ENCODE measurements around the gene PCDHB11.
"Not testable (repeated sequence)": the region's sequence is repeated elsewhere in the genome, so short reads cannot be mapped to it uniquely, and the experiment has no call there.

The PCDHB11 gene

DNA sequence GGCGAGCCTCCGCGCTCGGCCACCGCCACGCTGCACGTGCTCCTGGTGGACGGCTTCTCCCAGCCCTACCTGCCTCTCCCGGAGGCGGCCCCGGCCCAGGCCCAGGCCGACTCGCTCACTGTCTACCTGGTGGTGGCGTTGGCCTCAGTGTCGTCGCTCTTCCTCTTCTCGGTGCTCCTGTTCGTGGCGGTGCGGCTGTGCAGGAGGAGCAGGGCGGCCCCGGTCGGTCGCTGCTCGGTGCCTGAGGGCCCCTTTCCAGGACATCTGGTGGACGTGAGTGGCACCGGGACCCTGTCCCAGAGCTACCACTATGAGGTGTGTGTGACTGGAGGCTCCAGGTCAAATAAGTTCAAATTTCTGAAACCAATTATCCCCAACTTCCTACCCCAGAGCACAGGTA lies 11.4 kb downstream of the PCDHB11 start:
- H3K4me3 Mint-ChIP-seq; H3K27me3 Mint-ChIP-seq (ENCODE audit: low read depth); H3K36me3 Mint-ChIP-seq (ENCODE audit: low read depth); H3K4me1 Mint-ChIP-seq (ENCODE audit: low read depth); H3K27ac Mint-ChIP-seq: not testable (repeated sequence)
- H3K9me3 Mint-ChIP-seq = peaks cover 29% of the 10 kb centered on the region

DNA sequence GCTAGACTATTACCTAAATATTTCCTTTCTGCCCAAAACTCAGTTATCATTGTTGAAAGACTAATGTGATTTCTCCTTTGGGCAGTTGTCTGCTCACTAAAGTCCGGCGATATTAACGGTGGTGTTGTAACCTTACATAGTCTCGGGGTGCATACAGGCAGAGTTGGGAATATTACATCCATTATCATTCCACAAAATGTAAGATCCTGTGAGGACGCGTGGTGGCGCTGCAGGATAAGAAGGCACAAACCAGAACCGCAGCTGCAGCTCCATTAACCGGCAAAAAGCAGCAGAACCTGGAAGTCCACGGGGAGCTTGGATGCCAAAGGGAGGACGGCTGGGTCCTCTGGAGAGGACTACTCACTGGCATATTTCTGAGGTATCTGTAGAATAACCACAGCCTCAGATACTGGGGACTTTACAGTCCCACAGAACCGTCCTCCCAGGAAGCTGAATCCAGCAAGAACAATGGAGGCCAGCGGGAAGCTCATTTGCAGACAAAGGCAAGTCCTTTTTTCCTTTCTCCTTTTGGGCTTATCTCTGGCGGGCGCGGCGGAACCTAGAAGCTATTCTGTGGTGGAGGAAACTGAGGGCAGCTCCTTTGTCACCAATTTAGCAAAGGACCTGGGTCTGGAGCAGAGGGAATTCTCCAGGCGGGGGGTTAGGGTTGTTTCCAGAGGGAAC lies 14.4 kb downstream of the PCDHB11 start, which contains the start of gene PCDHB13:
TSS of gene PCDHB13 (plus strand) at position 264 of the 684 bp plus-strand sequence. CDS start at position 469, 205 bp downstream.
- peaks cover 36% of the 10 kb centered on the region for H3K9me3 Mint-ChIP-seq
- H3K4me1 Mint-ChIP-seq (ENCODE audit: low read depth); H3K27ac Mint-ChIP-seq; H3K36me3 Mint-ChIP-seq (ENCODE audit: low read depth); H3K27me3 Mint-ChIP-seq (ENCODE audit: low read depth); H3K4me3 Mint-ChIP-seq: not testable (repeated sequence)

DNA sequence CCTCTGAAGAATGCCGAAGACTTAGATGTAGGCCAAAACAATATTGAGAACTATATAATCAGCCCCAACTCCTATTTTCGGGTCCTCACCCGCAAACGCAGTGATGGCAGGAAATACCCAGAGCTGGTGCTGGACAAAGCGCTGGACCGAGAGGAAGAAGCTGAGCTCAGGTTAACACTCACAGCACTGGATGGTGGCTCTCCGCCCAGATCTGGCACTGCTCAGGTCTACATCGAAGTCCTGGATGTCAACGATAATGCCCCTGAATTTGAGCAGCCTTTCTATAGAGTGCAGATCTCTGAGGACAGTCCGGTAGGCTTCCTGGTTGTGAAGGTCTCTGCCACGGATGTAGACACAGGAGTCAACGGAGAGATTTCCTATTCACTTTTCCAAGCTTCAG lies 15.2 kb downstream of the PCDHB11 start:
- H3K27ac Mint-ChIP-seq; H3K27me3 Mint-ChIP-seq (ENCODE audit: low read depth): not testable (repeated sequence)
- peaks cover 35% of the 10 kb centered on the region for H3K9me3 Mint-ChIP-seq

DNA sequence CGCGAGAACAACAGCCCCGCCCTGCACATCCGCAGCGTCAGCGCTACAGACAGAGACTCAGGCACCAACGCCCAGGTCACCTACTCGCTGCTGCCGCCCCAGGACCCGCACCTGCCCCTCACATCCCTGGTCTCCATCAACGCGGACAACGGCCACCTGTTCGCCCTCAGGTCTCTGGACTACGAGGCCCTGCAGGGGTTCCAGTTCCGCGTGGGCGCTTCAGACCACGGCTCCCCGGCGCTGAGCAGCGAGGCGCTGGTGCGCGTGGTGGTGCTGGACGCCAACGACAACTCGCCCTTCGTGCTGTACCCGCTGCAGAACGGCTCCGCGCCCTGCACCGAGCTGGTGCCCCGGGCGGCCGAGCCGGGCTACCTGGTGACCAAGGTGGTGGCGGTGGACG lies 16.1 kb downstream of the PCDHB11 start:
- not testable (repeated sequence) for H3K4me3 Mint-ChIP-seq; H3K36me3 Mint-ChIP-seq (ENCODE audit: low read depth); H3K27ac Mint-ChIP-seq; H3K4me1 Mint-ChIP-seq (ENCODE audit: low read depth); H3K27me3 Mint-ChIP-seq (ENCODE audit: low read depth)
- H3K9me3 Mint-ChIP-seq = peaks cover 41% of the 10 kb centered on the region

More for the DNA sequence above, 15.2 kb downstream of the PCDHB11 start:
- not testable (repeated sequence) for H3K4me1 Mint-ChIP-seq (ENCODE audit: low read depth); H3K36me3 Mint-ChIP-seq (ENCODE audit: low read depth); H3K4me3 Mint-ChIP-seq

DNA sequence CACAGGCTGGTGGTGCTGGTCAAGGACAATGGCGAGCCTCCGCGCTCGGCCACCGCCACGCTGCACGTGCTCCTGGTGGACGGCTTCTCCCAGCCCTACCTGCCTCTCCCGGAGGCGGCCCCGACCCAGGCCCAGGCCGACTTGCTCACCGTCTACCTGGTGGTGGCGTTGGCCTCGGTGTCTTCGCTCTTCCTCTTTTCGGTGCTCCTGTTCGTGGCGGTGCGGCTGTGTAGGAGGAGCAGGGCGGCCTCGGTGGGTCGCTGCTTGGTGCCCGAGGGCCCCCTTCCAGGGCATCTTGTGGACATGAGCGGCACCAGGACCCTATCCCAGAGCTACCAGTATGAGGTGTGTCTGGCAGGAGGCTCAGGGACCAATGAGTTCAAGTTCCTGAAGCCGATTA lies 16.6 kb downstream of the PCDHB11 start:
- H3K4me1 Mint-ChIP-seq (ENCODE audit: low read depth); H3K4me3 Mint-ChIP-seq; H3K36me3 Mint-ChIP-seq (ENCODE audit: low read depth); H3K27ac Mint-ChIP-seq; H3K27me3 Mint-ChIP-seq (ENCODE audit: low read depth): not testable (repeated sequence)
- peaks cover 44% of the 10 kb centered on the region for H3K9me3 Mint-ChIP-seq

DNA sequence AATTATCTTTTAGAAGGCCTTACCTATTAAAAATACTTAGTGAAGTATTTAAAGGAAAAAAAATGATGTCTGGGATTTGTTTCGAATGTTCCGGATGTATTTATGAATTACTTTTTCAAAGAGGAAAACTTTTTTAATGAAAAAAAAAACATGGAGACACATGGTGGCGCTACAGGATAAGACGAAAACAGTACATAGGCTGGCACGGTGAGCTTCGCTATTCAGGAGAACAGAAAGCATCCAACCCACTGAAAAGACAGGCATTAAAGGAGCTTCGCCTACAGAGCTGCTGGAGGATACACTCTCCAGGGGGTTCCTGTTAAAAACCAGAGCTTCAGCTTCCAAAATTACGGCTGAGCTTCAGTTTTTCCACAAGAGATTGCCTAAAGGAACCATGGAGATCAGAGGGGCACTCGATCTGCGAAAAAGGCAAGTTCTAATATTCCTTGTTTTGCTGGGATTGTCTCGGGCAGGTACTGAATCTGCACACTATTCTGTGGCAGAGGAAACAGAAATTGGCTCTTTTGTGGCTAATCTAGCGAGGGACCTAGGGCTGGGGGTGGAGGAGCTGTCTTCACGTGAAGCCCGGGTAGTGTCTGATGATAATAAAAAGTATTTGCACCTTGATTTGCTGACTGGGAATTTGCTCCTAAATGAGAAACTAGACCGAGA lies 23.8 kb downstream of the PCDHB11 start, which contains the start of gene PCDHB14:
TSS of gene PCDHB14 (plus strand) at position 232 of the 672 bp plus-strand sequence. CDS start at position 395, 163 bp downstream.
- Mint-ChIP-seq H3K36me3 (ENCODE audit: low read depth) (no peaks in the 10 kb centered on the region), H3K27ac (no peak within 1 kb of the TSS), H3K27me3 (ENCODE audit: low read depth) (no peaks in the 10 kb centered on the region), H3K4me3 (no peak within 1 kb of the TSS), H3K4me1 (ENCODE audit: low read depth) (no peaks in the 10 kb centered on the region), H3K9me3 (peaks cover 41% of the 10 kb centered on the region)

DNA sequence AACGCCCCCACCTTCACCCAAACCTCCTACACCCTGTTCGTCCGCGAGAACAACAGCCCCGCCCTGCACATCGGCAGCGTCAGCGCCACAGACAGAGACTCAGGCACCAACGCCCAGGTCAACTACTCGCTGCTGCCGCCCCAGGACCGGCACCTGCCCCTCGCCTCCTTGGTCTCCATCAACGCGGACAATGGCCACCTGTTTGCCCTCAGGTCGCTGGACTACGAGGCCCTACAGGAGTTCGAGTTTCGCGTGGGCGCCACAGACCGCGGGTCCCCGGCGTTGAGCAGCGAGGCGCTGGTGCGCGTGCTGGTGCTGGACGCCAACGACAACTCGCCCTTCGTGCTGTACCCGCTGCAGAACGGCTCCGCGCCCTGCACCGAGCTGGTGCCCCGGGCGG lies 25.4 kb downstream of the PCDHB11 start:
- H3K9me3 Mint-ChIP-seq = peaks cover 40% of the 10 kb centered on the region
- not testable (repeated sequence) for H3K4me1 Mint-ChIP-seq (ENCODE audit: low read depth); H3K27ac Mint-ChIP-seq; H3K4me3 Mint-ChIP-seq; H3K36me3 Mint-ChIP-seq (ENCODE audit: low read depth); H3K27me3 Mint-ChIP-seq (ENCODE audit: low read depth)

DNA sequence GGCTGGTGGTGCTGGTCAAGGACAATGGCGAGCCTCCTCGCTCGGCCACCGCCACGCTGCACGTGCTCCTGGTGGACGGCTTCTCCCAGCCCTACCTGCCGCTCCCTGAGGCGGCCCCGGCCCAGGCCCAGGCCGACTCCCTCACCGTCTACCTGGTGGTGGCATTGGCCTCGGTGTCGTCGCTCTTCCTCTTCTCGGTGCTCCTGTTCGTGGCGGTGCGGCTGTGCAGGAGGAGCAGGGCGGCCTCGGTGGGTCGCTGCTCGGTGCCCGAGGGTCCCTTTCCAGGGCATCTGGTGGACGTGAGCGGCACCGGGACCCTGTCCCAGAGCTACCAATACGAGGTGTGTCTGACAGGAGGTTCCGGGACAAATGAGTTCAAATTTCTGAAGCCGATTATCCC lies 26.0 kb downstream of the PCDHB11 start:
- H3K36me3 Mint-ChIP-seq (ENCODE audit: low read depth); H3K4me1 Mint-ChIP-seq (ENCODE audit: low read depth); H3K4me3 Mint-ChIP-seq; H3K27me3 Mint-ChIP-seq (ENCODE audit: low read depth); H3K27ac Mint-ChIP-seq: not testable (repeated sequence)
- H3K9me3 Mint-ChIP-seq = peaks cover 34% of the 10 kb centered on the region

DNA sequence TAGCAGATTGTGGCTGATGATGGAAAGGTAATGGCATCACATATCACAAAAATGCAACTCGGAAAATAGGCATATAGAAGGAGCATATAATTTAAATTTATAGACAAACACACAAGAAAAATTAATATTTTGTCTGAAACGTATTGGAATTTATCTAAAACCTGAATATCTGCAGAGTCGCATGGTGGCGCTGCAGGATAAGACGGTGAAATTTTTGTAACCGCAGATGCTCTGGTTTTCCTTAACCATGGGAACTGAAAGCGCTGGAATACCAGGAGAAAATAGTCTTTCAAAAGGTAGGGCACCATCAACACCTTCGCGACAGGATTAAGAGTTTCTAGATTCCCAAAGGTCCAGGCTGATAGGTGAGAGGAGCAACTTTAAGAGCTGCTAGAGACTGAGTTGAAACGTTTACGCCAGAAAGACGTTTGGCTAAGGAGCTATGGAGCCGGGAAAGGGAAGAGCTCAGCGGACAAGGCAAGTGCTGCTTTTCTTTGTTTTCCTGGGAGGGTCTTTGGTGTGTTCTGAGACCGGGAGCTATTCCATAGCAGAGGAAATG lies 34.8 kb downstream of the PCDHB11 start:
- H3K4me1 Mint-ChIP-seq (ENCODE audit: low read depth) = peaks cover 2% of the 10 kb centered on the region
- peaks cover 41% of the 10 kb centered on the region for H3K9me3 Mint-ChIP-seq
- peaks cover 3% of the 10 kb centered on the region for H3K27me3 Mint-ChIP-seq (ENCODE audit: low read depth)
- H3K36me3 Mint-ChIP-seq (ENCODE audit: low read depth) = peaks cover 2% of the 10 kb centered on the region
- no peak overlapping the region for H3K4me3 Mint-ChIP-seq
- no peak overlapping the region for H3K27ac Mint-ChIP-seq

DNA sequence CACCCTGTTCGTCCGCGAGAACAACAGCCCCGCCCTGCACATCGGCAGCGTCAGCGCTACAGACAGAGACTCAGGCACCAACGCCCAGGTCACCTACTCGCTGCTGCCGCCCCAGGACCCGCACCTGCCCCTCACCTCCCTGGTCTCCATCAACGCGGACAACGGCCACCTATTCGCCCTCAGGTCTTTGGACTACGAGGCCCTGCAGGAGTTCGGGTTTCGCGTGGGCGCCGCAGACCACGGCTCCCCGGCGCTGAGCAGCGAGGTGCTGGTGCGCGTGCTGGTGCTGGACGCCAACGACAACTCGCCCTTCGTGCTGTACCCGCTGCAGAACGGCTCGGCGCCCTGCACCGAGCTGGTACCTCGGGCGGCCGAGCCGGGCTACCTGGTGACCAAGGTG lies 36.5 kb downstream of the PCDHB11 start:
- H3K27ac Mint-ChIP-seq; H3K27me3 Mint-ChIP-seq (ENCODE audit: low read depth); H3K4me3 Mint-ChIP-seq; H3K4me1 Mint-ChIP-seq (ENCODE audit: low read depth); H3K36me3 Mint-ChIP-seq (ENCODE audit: low read depth): not testable (repeated sequence)
- peaks cover 59% of the 10 kb centered on the region for H3K9me3 Mint-ChIP-seq

DNA sequence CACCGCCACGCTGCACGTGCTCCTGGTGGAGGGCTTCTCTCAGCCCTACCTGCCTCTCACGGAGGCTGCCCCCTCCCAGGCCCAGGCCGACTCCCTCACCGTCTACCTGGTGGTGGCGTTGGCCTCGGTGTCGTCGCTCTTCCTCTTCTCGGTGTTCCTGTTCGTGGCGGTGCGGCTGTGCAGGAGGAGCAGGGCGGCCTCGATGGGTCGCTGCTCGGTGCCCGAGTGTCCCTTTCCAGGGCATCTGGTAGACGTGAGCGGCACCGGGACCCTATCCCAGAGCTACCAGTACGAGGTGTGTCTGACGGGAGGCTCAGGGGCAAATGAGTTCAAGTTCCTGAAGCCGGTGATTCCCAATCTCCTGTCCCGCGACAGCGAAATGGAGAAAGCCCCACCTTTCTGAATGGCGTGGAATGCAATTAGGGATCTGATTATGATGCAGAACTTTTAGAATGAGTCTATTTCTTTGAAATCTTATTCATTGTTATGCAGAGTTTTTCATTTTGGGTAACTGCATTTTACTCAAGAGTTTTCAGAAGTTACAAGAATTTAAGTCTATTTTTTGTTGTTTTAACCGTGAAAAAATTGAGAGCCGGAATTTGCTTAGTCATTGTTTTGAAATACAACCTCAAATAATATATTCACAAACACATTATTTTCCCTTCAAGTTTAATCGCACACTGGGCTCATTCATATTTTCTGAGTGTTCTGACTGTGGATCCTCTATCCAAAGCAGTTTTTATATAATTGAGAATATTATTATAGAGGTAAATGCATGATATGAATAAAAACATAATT lies 37.3 kb downstream of the PCDHB11 start:
- peak overlapping the region; percentile 81 for H3K27ac Mint-ChIP-seq
- H3K27me3 Mint-ChIP-seq (ENCODE audit: low read depth) = peaks cover 3% of the 10 kb centered on the region
- H3K4me1 Mint-ChIP-seq (ENCODE audit: low read depth) = peaks cover 2% of the 10 kb centered on the region
- H3K9me3 Mint-ChIP-seq = peaks cover 56% of the 10 kb centered on the region
- peaks cover 2% of the 10 kb centered on the region for H3K36me3 Mint-ChIP-seq (ENCODE audit: low read depth)
- no peak overlapping the region for H3K4me3 Mint-ChIP-seq

DNA sequence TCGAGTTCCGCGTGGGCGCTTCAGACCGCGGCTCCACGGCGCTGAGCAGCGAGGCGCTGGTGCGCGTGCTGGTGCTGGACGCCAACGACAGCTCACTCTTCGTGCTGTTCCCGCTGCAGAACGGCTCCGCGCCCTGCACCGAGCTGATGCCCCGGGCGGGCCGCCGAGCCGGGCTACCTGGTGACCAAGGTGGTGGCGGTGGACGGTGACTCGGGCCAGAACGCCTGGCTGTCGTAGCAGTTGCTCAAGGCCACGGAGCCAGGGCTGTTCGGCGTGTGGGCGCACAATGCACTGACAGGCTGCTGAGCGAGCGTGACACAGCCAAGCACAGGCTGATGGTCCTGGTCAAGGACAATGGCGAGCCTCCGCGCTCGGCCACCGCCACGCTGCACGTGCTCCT lies 42.1 kb downstream of the PCDHB11 start:
- H3K9me3 Mint-ChIP-seq = peaks cover 75% of the 10 kb centered on the region
- no peak overlapping the region for H3K4me3 Mint-ChIP-seq
- H3K27me3 Mint-ChIP-seq (ENCODE audit: low read depth) = peaks cover 2% of the 10 kb centered on the region
- H3K27ac Mint-ChIP-seq = no peak overlapping the region
- H3K36me3 Mint-ChIP-seq (ENCODE audit: low read depth) = peaks cover 5% of the 10 kb centered on the region
- H3K4me1 Mint-ChIP-seq (ENCODE audit: low read depth) = peaks cover 2% of the 10 kb centered on the region

DNA sequence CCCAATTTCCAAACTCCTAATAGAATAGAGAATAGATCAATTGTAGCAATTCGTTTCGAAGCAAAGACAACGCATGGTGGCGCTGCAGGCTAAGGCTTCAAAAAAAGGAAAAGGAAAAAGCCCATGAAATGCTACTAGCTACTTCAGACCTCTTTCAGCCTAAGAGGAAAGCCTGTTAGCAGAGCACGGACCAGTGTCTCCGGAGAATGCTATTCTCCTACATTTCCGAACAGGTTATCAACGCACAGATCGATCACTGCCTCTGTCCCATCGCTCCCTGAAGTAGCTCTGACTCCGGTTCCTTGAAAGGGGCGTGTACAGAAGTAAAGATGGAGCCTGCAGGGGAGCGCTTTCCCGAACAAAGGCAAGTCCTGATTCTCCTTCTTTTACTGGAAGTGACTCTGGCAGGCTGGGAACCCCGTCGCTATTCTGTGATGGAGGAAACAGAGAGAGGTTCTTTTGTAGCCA lies 45.9 kb downstream of the PCDHB11 start, which contains the start of gene PCDHB15:
TSS of gene PCDHB15 (plus strand) at position 146 of the 468 bp plus-strand sequence. CDS start at position 330, 184 bp downstream.
- no peaks in the 10 kb centered on the region for H3K27me3 Mint-ChIP-seq (ENCODE audit: low read depth)
- H3K27ac Mint-ChIP-seq = no peak within 1 kb of the TSS
- peaks cover 82% of the 10 kb centered on the region for H3K9me3 Mint-ChIP-seq
- no peaks in the 10 kb centered on the region for H3K4me1 Mint-ChIP-seq (ENCODE audit: low read depth)
- H3K4me3 Mint-ChIP-seq = no peak within 1 kb of the TSS
- peaks cover 2% of the 10 kb centered on the region for H3K36me3 Mint-ChIP-seq (ENCODE audit: low read depth)

DNA sequence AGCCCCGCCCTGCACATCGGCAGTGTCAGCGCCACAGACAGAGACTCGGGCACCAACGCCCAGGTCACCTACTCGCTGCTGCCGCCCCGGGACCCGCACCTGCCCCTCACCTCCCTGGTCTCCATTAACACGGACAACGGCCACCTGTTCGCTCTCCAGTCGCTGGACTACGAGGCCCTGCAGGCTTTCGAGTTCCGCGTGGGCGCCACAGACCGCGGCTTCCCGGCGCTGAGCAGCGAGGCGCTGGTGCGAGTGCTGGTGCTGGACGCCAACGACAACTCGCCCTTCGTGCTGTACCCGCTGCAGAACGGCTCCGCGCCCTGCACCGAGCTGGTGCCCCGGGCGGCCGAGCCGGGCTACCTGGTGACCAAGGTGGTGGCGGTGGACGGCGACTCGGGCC lies 47.5 kb downstream of the PCDHB11 start:
- H3K4me1 Mint-ChIP-seq (ENCODE audit: low read depth); H3K4me3 Mint-ChIP-seq; H3K36me3 Mint-ChIP-seq (ENCODE audit: low read depth); H3K27me3 Mint-ChIP-seq (ENCODE audit: low read depth); H3K27ac Mint-ChIP-seq: not testable (repeated sequence)
- peaks cover 76% of the 10 kb centered on the region for H3K9me3 Mint-ChIP-seq
